HEK293 (cell line): ENCODE results near the gene CLIC4.
"Not testable (repeated sequence)": the region's sequence is repeated elsewhere in the genome, so short reads cannot be mapped to it uniquely, and the experiment has no call there.

Experiments
- CTCF ChIA-PET: fragments of 350-600 bp; formaldehyde crosslinking; extraction: SDS; loops from one replicate; lab custom pipeline; 2021; ENCODE audit warnings: antibody characterized with exemption; lab: Yijun Ruan, JAX
- POLR2A ChIA-PET: fragments of 300-600 bp; formaldehyde crosslinking; extraction: SDS; loops from one replicate; lab custom pipeline; 2020; ENCODE audit warnings: antibody characterized with exemption, inconsistent platforms; lab: Yijun Ruan, JAX
- H3K27ac ChIP-seq: fragments of 200-500 bp; sonication (Bioruptor generic); 2 replicates; pipeline ENCODE4 v1.5.1; 2014; ENCODE audit warnings: low read depth, low read length, control low read depth, inconsistent platforms; ENCODE audit errors: extremely low read depth
- H3K36me3 ChIP-seq, 2 experiments: fragments of 200-500 bp in 1 of 2; sonication (Bioruptor generic) in 1 of 2; 1 replicate in 1 of 2; 2 replicates in 1 of 2; pipeline ENCODE4 v1.5.1; 2014 to 2017; ENCODE audit warnings: inconsistent platforms in 2 of 2, low read length in 2 of 2; ENCODE audit not compliant: control insufficient read depth in 2 of 2, insufficient read depth in 1 of 2
- H3K4me1 ChIP-seq: fragments of 200-500 bp; sonication (Bioruptor generic); 2 replicates; pipeline ENCODE4 v1.5.1; 2014; ENCODE audit warnings: mild to moderate bottlenecking, low read length, inconsistent platforms; ENCODE audit not compliant: control insufficient read depth, insufficient read depth
- H3K4me3 ChIP-seq: 2 replicates; pipeline ENCODE4 v1.5.1; 2011; ENCODE audit warnings: low read depth, mild to moderate bottlenecking, control low read depth, low read length, moderate library complexity
- H3K9me3 ChIP-seq: fragments of 200-500 bp; sonication (Bioruptor generic); 2 replicates; pipeline ENCODE4 v1.5.1; 2014; ENCODE audit warnings: low read depth, low read length, inconsistent platforms; ENCODE audit not compliant: control insufficient read depth, insufficient read depth
- BCL11A ChIP-seq: fragments of 450-650 bp; formaldehyde crosslinking; IDR thresholded peaks from 2 replicates; pipeline ENCODE4 v1.5.1; 2016; ENCODE audit warnings: low read depth, missing biosample characterization, missing genetic modification characterization
- GLI4 ChIP-seq: fragments of 450-650 bp; formaldehyde crosslinking; IDR thresholded peaks from 2 replicates; pipeline ENCODE4 v1.5.1; 2016; ENCODE audit warnings: missing biosample characterization, missing genetic modification characterization
- KLF16 ChIP-seq: fragments of 450-650 bp; formaldehyde crosslinking; IDR thresholded peaks from 2 replicates; pipeline ENCODE4 v1.5.1; 2017; ENCODE audit warnings: missing biosample characterization, missing genetic modification characterization
- OSR2 ChIP-seq: fragments of 450-650 bp; formaldehyde crosslinking; IDR thresholded peaks from 2 replicates; pipeline ENCODE4 v1.5.1; 2016; ENCODE audit warnings: missing biosample characterization, missing genetic modification characterization
- SCRT2 ChIP-seq: fragments of 450-650 bp; formaldehyde crosslinking; IDR thresholded peaks from 2 replicates; pipeline ENCODE4 v1.5.1; 2016; ENCODE audit warnings: missing biosample characterization, missing genetic modification characterization
- YY2 ChIP-seq: fragments of 450-650 bp; formaldehyde crosslinking; IDR thresholded peaks from 2 replicates; pipeline ENCODE4 v1.5.1; 2016; ENCODE audit warnings: missing biosample characterization, missing genetic modification characterization
- ZEB2 ChIP-seq: fragments of 450-650 bp; formaldehyde crosslinking; IDR thresholded peaks from 2 replicates; pipeline ENCODE4 v1.5.1; 2016; ENCODE audit warnings: missing biosample characterization, missing genetic modification characterization
- ZNF112 ChIP-seq: fragments of 450-650 bp; formaldehyde crosslinking; IDR thresholded peaks from 2 replicates; pipeline ENCODE4 v1.5.0; 2017; ENCODE audit warnings: missing biosample characterization, missing genetic modification characterization
- ZNF16 ChIP-seq: fragments of 450-650 bp; formaldehyde crosslinking; IDR thresholded peaks from 2 replicates; pipeline ENCODE4 v1.5.1; 2016; ENCODE audit warnings: low read depth, missing biosample characterization, missing genetic modification characterization
- ZNF24 ChIP-seq: fragments of 450-650 bp; formaldehyde crosslinking; IDR thresholded peaks from 2 replicates; pipeline ENCODE4 v1.5.1; 2016; ENCODE audit warnings: missing biosample characterization, missing genetic modification characterization
- ZNF248 ChIP-seq: fragments of 450-650 bp; formaldehyde crosslinking; IDR thresholded peaks from 2 replicates; pipeline ENCODE4 v1.5.1; 2017; ENCODE audit warnings: missing biosample characterization, missing genetic modification characterization
- ZNF558 ChIP-seq: fragments of 450-650 bp; formaldehyde crosslinking; IDR thresholded peaks from 2 replicates; pipeline ENCODE4 v1.5.1; 2016; ENCODE audit warnings: missing biosample characterization, missing genetic modification characterization
- TF ChIP-seq, protein P1 (sequence below): fragments of 450-650 bp; IDR thresholded peaks from 2 replicates; pipeline ENCODE4 v1.5.1; 2018; ENCODE audit warnings: missing biosample characterization, missing genetic modification characterization
- TF ChIP-seq, protein P2 (sequence below): fragments of 450-650 bp; formaldehyde crosslinking; IDR thresholded peaks from 2 replicates; pipeline ENCODE4 v1.5.1; 2017; ENCODE audit warnings: missing biosample characterization, missing genetic modification characterization
- TF ChIP-seq, protein P3 (sequence below): fragments of 450-650 bp; formaldehyde crosslinking; IDR thresholded peaks from 2 replicates; pipeline ENCODE4 v1.5.1; 2017; ENCODE audit warnings: missing biosample characterization, missing genetic modification characterization
- TF ChIP-seq, protein P4 (sequence below): fragments of 450-650 bp; formaldehyde crosslinking; IDR thresholded peaks from 2 replicates; pipeline ENCODE4 v1.5.1; 2016; ENCODE audit warnings: missing biosample characterization, missing genetic modification characterization
- TF ChIP-seq, protein P5 (sequence below): fragments of 450-650 bp; formaldehyde crosslinking; IDR thresholded peaks from 2 replicates; pipeline ENCODE4 v1.5.1; 2016; ENCODE audit warnings: missing biosample characterization, missing genetic modification characterization

CLIC4 gene

DNA sequence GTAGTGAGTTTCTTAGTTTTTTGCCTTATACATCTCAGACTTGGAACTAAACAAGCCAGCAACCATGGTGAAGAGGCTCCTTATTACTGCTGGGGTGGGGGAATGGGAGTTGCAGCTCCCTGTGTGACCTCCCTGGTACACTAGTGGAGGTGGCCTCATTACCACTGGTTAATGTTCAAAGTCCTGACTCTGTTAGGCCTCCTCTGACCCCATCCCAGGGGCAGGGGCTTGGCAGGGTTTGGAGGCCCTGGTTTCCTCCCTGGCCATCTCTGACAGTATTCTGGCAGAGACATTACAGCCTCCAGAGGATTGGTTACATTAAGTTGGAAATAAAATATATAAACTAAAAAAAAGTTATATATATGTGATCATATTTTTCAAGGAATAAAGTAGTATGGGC is 45.2 kb downstream of the CLIC4 start:
- no peak overlapping the region for H3K27ac ChIP-seq
- TF ChIP-seq, protein P1, sequence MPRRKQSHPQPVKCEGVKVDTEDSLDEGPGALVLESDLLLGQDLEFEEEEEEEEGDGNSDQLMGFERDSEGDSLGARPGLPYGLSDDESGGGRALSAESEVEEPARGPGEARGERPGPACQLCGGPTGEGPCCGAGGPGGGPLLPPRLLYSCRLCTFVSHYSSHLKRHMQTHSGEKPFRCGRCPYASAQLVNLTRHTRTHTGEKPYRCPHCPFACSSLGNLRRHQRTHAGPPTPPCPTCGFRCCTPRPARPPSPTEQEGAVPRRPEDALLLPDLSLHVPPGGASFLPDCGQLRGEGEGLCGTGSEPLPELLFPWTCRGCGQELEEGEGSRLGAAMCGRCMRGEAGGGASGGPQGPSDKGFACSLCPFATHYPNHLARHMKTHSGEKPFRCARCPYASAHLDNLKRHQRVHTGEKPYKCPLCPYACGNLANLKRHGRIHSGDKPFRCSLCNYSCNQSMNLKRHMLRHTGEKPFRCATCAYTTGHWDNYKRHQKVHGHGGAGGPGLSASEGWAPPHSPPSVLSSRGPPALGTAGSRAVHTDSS (tag by site-specific recombination) = no peak
- TF ChIP-seq ZNF24 (tag by site-specific recombination) (no peak), ZEB2 (no peak), KLF16 (tag by site-specific recombination) (no peak), ZNF16 (tag by site-specific recombination) (no peak), ZNF558 (tag by site-specific recombination) (no peak), BCL11A (tag by site-specific recombination) (no peak), ZNF248 (no peak), YY2 (tag by site-specific recombination) (no peak), ZNF112 (tag by site-specific recombination) (no peak), OSR2 (tag by site-specific recombination) (no peak)
- TF ChIP-seq, protein P2, sequence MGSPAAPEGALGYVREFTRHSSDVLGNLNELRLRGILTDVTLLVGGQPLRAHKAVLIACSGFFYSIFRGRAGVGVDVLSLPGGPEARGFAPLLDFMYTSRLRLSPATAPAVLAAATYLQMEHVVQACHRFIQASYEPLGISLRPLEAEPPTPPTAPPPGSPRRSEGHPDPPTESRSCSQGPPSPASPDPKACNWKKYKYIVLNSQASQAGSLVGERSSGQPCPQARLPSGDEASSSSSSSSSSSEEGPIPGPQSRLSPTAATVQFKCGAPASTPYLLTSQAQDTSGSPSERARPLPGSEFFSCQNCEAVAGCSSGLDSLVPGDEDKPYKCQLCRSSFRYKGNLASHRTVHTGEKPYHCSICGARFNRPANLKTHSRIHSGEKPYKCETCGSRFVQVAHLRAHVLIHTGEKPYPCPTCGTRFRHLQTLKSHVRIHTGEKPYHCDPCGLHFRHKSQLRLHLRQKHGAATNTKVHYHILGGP (tag by site-specific recombination) = no peak
- TF ChIP-seq, protein P3, sequence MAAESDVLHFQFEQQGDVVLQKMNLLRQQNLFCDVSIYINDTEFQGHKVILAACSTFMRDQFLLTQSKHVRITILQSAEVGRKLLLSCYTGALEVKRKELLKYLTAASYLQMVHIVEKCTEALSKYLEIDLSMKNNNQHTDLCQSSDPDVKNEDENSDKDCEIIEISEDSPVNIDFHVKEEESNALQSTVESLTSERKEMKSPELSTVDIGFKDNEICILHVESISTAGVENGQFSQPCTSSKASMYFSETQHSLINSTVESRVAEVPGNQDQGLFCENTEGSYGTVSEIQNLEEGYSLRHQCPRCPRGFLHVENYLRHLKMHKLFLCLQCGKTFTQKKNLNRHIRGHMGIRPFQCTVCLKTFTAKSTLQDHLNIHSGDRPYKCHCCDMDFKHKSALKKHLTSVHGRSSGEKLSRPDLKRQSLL (tag by site-specific recombination) = no peak
- TF ChIP-seq, protein P4, sequence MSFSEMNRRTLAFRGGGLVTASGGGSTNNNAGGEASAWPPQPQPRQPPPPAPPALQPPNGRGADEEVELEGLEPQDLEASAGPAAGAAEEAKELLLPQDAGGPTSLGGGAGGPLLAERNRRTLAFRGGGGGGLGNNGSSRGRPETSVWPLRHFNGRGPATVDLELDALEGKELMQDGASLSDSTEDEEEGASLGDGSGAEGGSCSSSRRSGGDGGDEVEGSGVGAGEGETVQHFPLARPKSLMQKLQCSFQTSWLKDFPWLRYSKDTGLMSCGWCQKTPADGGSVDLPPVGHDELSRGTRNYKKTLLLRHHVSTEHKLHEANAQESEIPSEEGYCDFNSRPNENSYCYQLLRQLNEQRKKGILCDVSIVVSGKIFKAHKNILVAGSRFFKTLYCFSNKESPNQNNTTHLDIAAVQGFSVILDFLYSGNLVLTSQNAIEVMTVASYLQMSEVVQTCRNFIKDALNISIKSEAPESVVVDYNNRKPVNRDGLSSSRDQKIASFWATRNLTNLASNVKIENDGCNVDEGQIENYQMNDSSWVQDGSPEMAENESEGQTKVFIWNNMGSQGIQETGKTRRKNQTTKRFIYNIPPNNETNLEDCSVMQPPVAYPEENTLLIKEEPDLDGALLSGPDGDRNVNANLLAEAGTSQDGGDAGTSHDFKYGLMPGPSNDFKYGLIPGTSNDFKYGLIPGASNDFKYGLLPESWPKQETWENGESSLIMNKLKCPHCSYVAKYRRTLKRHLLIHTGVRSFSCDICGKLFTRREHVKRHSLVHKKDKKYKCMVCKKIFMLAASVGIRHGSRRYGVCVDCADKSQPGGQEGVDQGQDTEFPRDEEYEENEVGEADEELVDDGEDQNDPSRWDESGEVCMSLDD (tag by site-specific recombination) = no peak
- TF ChIP-seq, protein P5, sequence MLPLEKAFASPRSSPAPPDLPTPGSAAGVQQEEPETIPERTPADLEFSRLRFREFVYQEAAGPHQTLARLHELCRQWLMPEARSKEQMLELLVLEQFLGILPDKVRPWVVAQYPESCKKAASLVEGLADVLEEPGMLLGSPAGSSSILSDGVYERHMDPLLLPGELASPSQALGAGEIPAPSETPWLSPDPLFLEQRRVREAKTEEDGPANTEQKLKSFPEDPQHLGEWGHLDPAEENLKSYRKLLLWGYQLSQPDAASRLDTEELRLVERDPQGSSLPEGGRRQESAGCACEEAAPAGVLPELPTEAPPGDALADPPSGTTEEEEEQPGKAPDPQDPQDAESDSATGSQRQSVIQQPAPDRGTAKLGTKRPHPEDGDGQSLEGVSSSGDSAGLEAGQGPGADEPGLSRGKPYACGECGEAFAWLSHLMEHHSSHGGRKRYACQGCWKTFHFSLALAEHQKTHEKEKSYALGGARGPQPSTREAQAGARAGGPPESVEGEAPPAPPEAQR (tag by site-specific recombination) = no peak
- TF ChIP-seq, all 188 proteins: peak for 0
- Histone ChIP-seq H3K9me3 (no peaks in the 10 kb centered on the region), H3K4me3 (no peak overlapping the region), H3K4me1 (peaks cover 2% of the 10 kb centered on the region; the same call in 1 of the 2 replicates), H3K36me3 (no peaks in the 10 kb centered on the region)
- CTCF ChIA-PET = interaction anchor here (0.6 kb wide), 1 partner anchor 16 kb away, joined by 3 read pairs; no protein-coding TSS in a partner anchor
- POLR2A ChIA-PET = no interaction called here

DNA sequence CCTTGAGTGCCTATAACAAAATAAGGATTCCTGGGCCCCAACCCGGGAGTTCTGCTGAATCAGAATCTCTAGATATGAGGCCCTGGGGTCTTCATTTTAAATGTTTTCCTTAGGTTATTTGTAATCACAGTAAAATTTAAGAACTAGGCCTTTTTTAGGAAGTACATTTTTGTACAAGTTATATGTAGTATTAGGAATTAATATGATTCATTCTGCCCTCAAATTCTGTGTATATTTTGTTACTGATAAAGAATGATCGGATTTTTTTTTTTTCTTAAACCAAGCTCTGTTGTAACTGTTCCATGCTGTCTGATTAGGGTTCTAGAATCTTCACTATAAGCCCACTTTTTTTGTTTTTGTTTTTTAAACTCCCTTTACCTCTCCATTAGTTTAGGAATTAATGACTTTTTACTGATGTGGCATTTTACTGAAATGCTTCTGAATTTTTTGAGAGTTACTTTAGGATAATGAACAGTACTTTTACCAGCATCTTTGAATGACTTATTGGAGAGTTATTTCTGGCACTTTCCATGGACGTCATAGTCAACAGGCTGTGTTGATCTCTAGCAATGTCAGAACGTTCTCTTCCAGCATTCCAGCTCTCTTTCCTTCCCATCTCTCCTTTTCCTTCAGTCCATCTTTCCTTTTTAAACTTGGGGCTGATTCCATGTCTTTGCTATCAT is 48.3 kb downstream of the CLIC4 start:
- Histone ChIP-seq H3K27ac (no peak overlapping the region), H3K4me3 (no peak overlapping the region), H3K4me1 (peaks cover 2% of the 10 kb centered on the region; the same call in 1 of the 2 replicates), H3K36me3 (peaks cover 0 to 11% of the 10 kb centered on the region in 2 experiments; a peak in 2 of 3 replicates), H3K9me3 (no peaks in the 10 kb centered on the region)
- POLR2A ChIA-PET = no interaction called here
- CTCF ChIA-PET = interaction anchor here (0.6 kb wide), 2 partner anchors 15 to 105 kb away, joined by 3 read pairs; no protein-coding TSS in a partner anchor
- TF ChIP-seq GLI4 (tag by site-specific recombination) (no peak), SCRT2 (tag by site-specific recombination) (peak; percentile 44; the same call in 1 of the 2 replicates)

DNA sequence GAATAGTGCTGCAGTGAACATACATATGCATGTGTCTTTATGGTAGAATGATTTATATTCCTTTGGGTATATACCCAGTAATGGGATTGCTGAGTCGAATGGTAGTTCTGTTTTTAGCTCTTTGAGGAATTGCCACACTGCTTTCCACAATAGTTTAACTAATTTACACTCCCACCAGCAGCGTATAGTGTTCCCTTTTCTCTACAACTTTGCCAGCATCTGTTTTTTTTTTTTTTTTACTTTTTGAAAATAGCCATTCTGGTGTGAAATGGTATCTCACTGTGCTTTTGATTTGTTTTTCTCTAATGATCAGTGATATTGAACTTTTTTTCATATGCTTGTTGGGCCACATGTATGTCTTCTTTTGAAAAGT is 48.9 kb downstream of the CLIC4 start:
- H3K4me3 ChIP-seq, H3K9me3 ChIP-seq, H3K27ac ChIP-seq, POLR2A ChIA-PET, H3K4me1 ChIP-seq: not testable (repeated sequence)
- H3K36me3 ChIP-seq = peaks cover 0 to 11% of the 10 kb centered on the region in 2 experiments; a peak in 2 of 3 replicates
- CTCF ChIA-PET = interaction anchor here (0.6 kb wide), 2 partner anchors 15 to 106 kb away, joined by 3 read pairs; no protein-coding TSS in a partner anchor
